ENCODE measurements around the gene LARP4.

- no peak for TF ChIP-seq CTCF (IDR thresholded peaks at IDR 0.05; ENCODE audit: low read depth, low read length)
- TF ChIP-seq EZH2phosphoT487 (IDR thresholded peaks at IDR 0.05; ENCODE audit: low read depth) = no peak
Observed at GRCh38 chr12:50351120-50352043, 49.3 kb upstream of the LARP4 start.
